HG02588 (cell line): ENCODE results near the gene GRIA1.

Experiments used
- ATAC-seq: cut with Tn5 transposase; IDR thresholded peaks from one replicate; pipeline ENCODE4 v1.9.1; 2021; ENCODE audit warnings: mild to moderate bottlenecking, moderate library complexity; ENCODE audit not compliant: unreplicated experiment

The GRIA1 gene

DNA sequence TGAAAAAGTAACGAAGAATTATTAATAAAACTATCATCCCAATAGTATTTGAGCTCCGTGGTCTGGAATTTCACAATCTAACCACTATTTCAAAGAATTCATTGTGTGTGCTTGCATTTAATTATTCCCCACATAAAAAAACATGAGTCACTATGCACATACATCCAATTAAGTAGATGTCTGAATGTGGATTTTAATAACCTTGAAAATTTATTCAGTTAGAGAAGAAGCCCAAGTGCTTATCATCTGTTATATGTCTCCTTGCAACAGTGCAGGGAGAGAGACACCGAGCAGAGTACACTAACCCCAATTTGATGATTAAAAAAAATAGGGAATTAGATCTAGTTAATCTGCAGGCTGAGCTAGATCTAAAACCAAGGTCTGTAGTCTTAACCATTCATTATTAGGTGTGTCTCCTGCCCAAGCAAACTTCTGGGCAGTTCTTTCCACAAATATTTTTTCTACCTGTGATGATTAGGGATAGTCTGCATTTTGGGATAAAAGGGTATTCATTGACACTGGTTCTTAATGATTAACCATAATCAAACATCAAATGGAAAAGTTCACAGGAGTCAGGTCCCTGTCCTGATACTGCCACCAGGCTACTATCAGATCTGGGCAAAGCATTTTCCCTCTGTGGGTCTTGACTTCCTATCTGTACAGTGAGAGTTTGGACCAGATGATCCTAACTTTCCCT is 164.2 kb downstream of the GRIA1 start:
- no peak for ATAC-seq

GRCh38 chr5:153655201-153655510 is 164.7 kb downstream of the GRIA1 start:
- ATAC-seq: no peak

GRCh38 chr5:153658149-153658548 is 167.7 kb downstream of the GRIA1 start:
- ATAC-seq: no peak

DNA sequence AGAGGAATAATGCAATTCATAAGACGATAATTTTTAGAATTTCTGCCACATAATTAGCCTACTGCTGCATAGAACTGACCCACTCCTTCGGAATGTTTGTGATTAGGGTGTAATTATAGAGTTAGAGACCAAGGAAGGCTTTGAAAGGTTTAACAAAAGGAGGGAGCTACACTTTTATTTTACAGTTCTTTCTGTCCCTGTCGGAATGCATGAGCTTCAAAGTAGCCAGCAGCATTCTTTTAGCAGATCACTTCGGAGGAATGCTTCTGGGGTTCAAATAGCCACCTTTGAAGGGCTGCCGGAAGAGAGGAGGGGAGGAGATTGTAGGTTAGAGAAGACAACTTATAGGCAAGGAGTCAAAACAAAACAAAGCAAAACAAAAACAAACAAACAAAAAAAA is 168.1 kb downstream of the GRIA1 start:
- ATAC-seq: no peak

- no peak for ATAC-seq
Observed at GRCh38 chr5:153659039-153659736, 168.7 kb downstream of the GRIA1 start.

- ATAC-seq: no peak
Observed at GRCh38 chr5:153660919-153661318, 170.4 kb downstream of the GRIA1 start.

DNA sequence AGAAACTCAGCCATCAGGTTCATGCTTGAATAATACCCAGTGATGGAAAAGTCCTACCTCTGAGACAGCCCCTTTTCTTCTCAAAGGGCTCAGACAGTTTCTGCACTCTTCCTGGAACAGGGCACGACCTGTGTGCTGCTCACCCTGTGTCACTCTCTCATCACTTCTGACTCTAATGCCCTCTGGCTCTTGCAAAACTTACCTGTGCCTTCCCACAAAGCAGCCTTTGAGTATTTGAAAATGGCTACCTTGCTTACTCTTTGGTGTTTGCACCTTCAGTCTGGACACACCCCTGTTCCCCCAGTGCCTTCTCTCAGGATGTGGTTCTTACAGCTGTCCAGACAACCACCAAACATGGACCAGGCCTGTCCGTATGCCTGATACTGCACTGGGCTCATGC is 171.4 kb downstream of the GRIA1 start:
- no peak for ATAC-seq

DNA sequence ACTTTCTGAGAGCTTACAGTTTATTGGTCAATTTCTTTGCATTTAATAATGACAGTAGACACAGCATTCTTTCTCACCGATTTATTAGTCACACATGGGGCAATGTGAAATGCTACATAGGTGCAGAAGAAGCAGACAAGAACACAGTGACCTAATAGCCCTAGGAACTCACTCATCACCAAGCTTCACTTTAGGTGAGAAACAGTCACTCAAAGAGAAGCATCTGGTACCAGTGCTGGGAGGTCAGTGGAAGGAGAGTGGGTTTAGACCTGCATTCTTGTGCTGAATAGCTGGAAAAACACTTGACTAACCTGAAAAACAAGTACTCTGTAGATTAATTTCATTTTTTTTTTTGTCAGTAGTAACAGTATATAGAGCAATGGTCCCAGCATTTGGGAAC is 179.6 kb downstream of the GRIA1 start:
- ATAC-seq: no peak

DNA sequence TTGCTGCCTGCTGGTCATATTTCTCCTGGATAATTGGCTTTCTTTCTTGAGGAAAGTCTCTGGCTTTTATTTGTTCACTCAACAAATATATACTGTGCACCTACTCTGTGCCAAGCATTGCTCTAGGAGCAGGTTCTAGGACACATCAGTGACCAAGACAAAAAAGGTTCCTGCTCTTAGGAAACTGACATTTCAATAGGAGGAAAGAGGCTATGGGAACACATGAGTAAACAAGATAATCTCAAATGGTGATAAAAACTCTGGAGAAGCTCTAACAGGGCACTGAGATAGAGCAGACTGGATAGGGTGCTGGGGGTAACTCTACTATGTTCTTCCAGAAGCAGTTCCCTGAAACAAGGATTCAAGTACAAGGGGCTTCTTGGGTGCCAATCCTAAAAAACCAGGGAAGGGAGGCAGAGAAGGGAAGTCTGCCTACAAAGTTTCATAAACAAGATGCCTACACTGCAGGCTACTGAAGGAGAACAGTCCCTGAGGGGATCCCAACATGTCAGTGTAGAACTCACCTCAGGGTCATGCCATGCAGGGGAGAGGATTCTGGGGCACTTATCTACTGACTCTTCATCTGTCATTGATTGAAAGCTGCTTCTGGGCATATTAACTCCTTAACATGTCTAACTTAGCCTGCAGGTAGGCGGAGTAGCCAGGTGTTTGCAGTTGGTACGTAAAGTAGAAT is 181.3 kb downstream of the GRIA1 start:
- no peak for ATAC-seq

GRCh38 chr5:153672347-153673090 is 182.0 kb downstream of the GRIA1 start:
- no peak for ATAC-seq

DNA sequence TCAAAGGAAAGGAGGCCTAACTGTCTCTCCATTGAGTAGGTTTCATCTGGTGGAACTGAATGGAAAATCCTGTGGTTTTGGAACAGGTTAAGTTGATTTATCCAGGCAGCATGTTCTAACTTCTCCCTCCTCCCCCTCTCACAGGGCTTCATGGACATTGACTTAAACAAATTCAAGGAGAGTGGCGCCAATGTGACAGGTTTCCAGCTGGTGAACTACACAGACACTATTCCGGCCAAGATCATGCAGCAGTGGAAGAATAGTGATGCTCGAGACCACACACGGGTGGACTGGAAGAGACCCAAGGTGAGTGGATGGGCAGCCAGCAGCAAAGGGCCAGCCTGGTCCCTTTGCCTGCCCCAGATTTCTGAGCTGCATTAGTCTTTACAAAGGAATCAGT is 183.9 kb downstream of the GRIA1 start:
- no peak for ATAC-seq

- no peak for ATAC-seq
Observed at GRCh38 chr5:153676406-153676805, 185.9 kb downstream of the GRIA1 start.

DNA sequence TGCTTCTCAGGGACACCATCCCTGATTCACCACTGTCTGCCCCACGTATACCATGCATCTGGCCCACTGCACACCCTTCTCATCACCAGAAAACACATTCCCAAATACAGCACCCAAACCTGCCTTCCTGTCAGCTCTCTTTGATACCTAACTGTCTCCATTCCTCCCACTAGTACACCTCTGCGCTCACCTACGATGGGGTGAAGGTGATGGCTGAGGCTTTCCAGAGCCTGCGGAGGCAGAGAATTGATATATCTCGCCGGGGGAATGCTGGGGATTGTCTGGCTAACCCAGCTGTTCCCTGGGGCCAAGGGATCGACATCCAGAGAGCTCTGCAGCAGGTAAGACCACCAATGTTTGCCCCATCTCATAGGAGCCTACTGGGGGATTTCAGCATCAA is 186.4 kb downstream of the GRIA1 start:
- ATAC-seq: no peak

DNA sequence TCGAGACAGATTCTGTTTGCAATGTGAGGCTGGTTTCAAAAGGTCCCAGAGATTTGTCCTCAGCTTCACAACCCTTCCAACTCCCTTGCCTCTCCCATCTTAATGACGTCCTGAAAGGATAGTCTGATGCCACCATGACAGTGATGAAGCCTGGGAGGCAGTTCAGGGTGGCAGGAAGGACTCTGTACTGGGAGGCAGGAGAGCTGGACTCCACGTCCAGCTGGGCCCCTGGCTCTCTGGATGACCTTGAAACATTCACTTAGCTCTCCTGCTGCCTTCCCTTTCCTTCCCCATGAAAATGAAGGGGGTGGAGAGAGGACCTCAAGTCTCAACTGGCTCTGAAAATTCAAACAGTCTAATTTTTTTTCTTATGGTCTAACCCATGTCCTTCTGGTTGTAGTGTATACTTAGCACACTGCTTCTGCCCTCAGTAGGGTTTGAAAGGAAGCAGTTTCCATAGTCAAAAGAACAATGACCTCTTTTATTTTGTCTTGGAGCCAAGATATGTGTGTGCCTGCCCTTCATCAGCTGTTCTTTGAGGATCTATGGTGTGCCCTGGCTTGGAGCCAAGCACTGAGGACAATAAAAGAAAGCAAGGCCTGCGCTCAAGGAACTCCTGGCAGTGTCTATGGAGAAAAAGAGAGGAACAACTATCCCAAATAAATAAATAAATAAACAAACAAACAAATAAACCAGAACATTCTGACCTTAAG is 188.3 kb downstream of the GRIA1 start:
- no peak for ATAC-seq

- ATAC-seq: no peak
Observed at GRCh38 chr5:153690236-153690635, 199.8 kb downstream of the GRIA1 start.

GRCh38 chr5:153696256-153696655 is 205.8 kb downstream of the GRIA1 start:
- ATAC-seq: no peak

- ATAC-seq: no peak
Observed at GRCh38 chr5:153699035-153699434, 208.6 kb downstream of the GRIA1 start.

- no peak for ATAC-seq
Observed at GRCh38 chr5:153700940-153701339, 210.5 kb downstream of the GRIA1 start.

DNA sequence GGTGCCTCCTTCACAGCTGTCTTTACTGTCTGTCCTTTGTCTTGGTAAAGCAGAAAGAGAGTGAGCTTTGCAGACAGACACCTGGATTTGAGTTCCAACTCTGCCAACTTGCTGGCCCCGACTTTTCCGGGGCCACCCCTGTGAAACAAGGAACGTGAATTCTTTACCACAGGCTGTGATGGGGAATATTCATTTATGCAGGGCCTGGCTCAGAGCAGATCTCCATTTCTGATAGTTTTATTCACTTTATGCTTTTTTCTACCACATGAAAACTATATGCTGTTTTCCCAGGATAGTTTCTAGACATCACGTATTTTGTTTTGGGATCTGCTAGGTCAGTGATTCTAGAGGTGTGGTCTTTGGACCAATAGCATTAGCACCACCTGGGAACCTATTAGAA is 211.8 kb downstream of the GRIA1 start:
- ATAC-seq: no peak

DNA sequence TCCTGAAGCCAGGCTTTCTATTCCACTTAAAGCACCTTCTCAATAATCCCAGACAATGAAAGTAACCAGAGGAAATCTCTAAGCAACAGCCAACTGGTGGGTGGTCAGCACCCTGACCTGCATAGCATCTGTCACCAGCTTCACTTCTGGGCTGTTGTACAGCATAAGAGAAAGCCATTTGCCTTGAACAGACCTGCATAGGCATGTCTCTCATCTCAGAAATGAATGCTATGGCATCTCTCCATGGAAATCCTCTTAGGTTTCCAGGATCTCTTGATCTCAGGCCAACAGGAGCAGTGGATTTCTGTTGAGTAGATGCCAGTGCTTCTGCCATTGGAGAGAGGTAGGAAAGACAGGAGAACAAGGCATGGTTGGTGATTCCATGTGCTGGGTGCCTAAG is 213.6 kb downstream of the GRIA1 start:
- ATAC-seq: no peak

DNA sequence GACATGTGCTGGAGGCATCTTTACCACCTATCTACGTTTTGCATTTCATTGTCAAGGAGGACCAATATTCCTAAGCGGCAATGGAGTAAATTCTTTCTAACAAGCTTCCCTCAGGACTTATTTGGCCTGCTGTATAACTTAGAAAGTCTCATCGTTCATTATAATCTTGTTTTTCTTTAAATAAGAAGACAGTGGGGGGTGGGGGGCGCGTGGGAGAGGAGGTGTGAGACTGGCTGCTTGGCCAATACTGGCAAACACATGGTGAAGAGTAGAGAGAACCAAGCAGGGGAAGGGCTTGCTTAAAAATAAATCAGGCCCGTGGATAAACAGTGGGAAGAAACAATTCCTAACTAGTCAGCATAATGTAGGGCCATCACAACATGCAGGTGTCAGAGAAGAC is 217.2 kb downstream of the GRIA1 start:
- no peak for ATAC-seq
